GM12878 (cell line): ENCODE data around the gene ABHD17A. TPM values are rescaled to one million over a fixed set of nuclear protein-coding genes. Genes with fewer than 3 reads are reported as not detected.

Source experiments
- ATAC-seq: fragments of 200-7000 bp; cut with Tn5 transposase; 3 replicates; pipeline ENCODE4 v1.9.1; 2020; ENCODE audit warnings: mild to moderate bottlenecking, moderate library complexity
- BruUV-seq: library from RNA; stranded (reverse); fragments of 400-500 nt; replicated peaks from 2 replicates; lab custom pipeline; 2021; lab: Mats Ljungman, UMichigan
- CTCF ChIA-PET: fragments of 300-600 bp; sonication (Branson Sonifier 250); formaldehyde crosslinking; extraction: SDS; loops from one replicate; lab custom pipeline; 2021; ENCODE audit warnings: inconsistent platforms; lab: Yijun Ruan, JAX
- POLR2A ChIA-PET: fragments of 350-600 bp; formaldehyde crosslinking; extraction: SDS; loops from one replicate; lab custom pipeline; 2021; ENCODE audit warnings: inconsistent platforms; lab: Charles Lee
- RAD21 ChIA-PET: fragments of 300-600 bp; sonication (Branson Sonifier 250); formaldehyde crosslinking; loops from one replicate; lab custom pipeline; 2023; ENCODE audit warnings: antibody characterized with exemption; ENCODE audit not compliant: unreplicated experiment; lab: Charles Lee
- SMC1A ChIA-PET: fragments of 300-600 bp; sonication (Branson Sonifier 250); formaldehyde crosslinking; loops from one replicate; lab custom pipeline; 2023; ENCODE audit not compliant: unreplicated experiment, uncharacterized antibody; lab: Charles Lee
- DNase-seq: peaks from one replicate; pipeline ENCODE4 v3.0.0-alpha.2; 2011; ENCODE audit warnings: low read depth, low spot score
- FAIRE-seq: peaks from 3 replicates; lab custom pipeline; 2011; peaks lifted over from hg19 to GRCh38; lab: Jason Lieb, UNC
- H2AFZ ChIP-seq: 2 replicates; pipeline ENCODE4 v1.6.0; 2011; ENCODE audit warnings: low read depth, low read length, control low read depth; ENCODE audit not compliant: control insufficient read depth
- H3K27ac ChIP-seq: 2 replicates; pipeline ENCODE4 v1.5.1; 2011; ENCODE audit warnings: control low read depth; ENCODE audit not compliant: control insufficient read depth, insufficient read depth
- H3K27me3 ChIP-seq, 2 experiments: replicated peaks in 1 of 2; 2 replicates each; pipeline versions ENCODE4 v1.6.0 to v1.6.1; 2011; ENCODE audit warnings: low read length in 1 of 2; ENCODE audit not compliant: control insufficient read depth in 2 of 2, insufficient read depth in 2 of 2
- H3K36me3 ChIP-seq, 2 experiments: 2 replicates each; pipeline ENCODE4 v1.5.1; 2011; ENCODE audit warnings: low read length in 1 of 2; ENCODE audit not compliant: control insufficient read depth in 2 of 2, insufficient read depth in 2 of 2
- H3K4me1 ChIP-seq: 2 replicates; pipeline ENCODE4 v1.6.1; 2011; ENCODE audit warnings: mild to moderate bottlenecking, low read length, moderate library complexity, mixed read lengths; ENCODE audit not compliant: control insufficient read depth, insufficient read depth
- H3K4me2 ChIP-seq: 2 replicates; pipeline ENCODE4 v1.6.0; 2011; ENCODE audit warnings: control low read depth; ENCODE audit not compliant: control insufficient read depth, insufficient read depth
- H3K4me3 ChIP-seq: fragments of 200-600 bp; sonication (generic); 2 replicates; pipeline ENCODE4 v1.5.1; 2016
- H3K79me2 ChIP-seq: 2 replicates; pipeline ENCODE4 v1.6.0; 2011; ENCODE audit warnings: low read length; ENCODE audit not compliant: control insufficient read depth, insufficient read depth
- H3K9ac ChIP-seq: 2 replicates; pipeline ENCODE4 v1.8.0; 2011; ENCODE audit warnings: low read length, control low read depth, mixed read lengths; ENCODE audit not compliant: control insufficient read depth, insufficient read depth
- H3K9me3 ChIP-seq: replicated peaks from 3 replicates; pipeline ENCODE4 v1.5.1; 2011; ENCODE audit warnings: mild to moderate bottlenecking, low read length; ENCODE audit not compliant: control insufficient read depth, insufficient read depth
- H4K20me1 ChIP-seq: 2 replicates; pipeline ENCODE4 v1.6.0; 2011; ENCODE audit not compliant: control insufficient read depth, insufficient read depth
- FOXM1 ChIP-seq: IDR thresholded peaks from 2 replicates; pipeline ENCODE4 v1.6.1; 2012; ENCODE audit warnings: low read depth, mild to moderate bottlenecking, inconsistent platforms, low read length, moderate library complexity
- MXI1 ChIP-seq: fragments of 150-350 bp; IDR thresholded peaks from 2 replicates; pipeline ENCODE4 v1.6.1; 2011; ENCODE audit warnings: low read depth, mild to moderate bottlenecking, inconsistent platforms, low read length, improper control_type of control experiment
- NR2C2 ChIP-seq: IDR thresholded peaks from 2 replicates; pipeline ENCODE4 v1.6.1; 2011; ENCODE audit warnings: borderline replicate concordance, low read depth; ENCODE audit not compliant: control insufficient read depth, insufficient read length
- RUNX3 ChIP-seq: IDR thresholded peaks from 2 replicates; pipeline ENCODE4 v1.6.1; 2012; ENCODE audit warnings: low read length, inconsistent platforms
- SP1 ChIP-seq: IDR thresholded peaks from one replicate; pipeline ENCODE4 v1.6.1; 2011; ENCODE audit warnings: low read depth, low read length
- TAF1 ChIP-seq: IDR thresholded peaks from 2 replicates; pipeline ENCODE4 v1.6.1; 2011; ENCODE audit warnings: mild to moderate bottlenecking, low read depth, low read length, borderline replicate concordance
- YBX1 ChIP-seq: fragments of 450-650 bp; IDR thresholded peaks from 2 replicates; pipeline ENCODE4 v1.6.1; 2016; ENCODE audit warnings: antibody characterized with exemption
- ZBTB4 ChIP-seq: fragments of 450-650 bp; formaldehyde crosslinking; IDR thresholded peaks from 2 replicates; pipeline ENCODE4 v1.4.0; 2022; ENCODE audit warnings: mild to moderate bottlenecking, moderate library complexity
- ZNF384 ChIP-seq: IDR thresholded peaks from 2 replicates; pipeline ENCODE4 v1.6.1; 2012; ENCODE audit warnings: low read depth, mild to moderate bottlenecking, low read length, improper control_type of control experiment, borderline replicate concordance
- WGBS: methylation state at CpG from one replicate; pipeline ENCODE4 v1.1.6; 2016; ENCODE audit warnings: low lambda C conversion rate; ENCODE audit not compliant: insufficient replicate concordance, insufficient coverage; ENCODE audit errors: missing lambda C conversion rate; 5-methylcytosine and 5-hydroxymethylcytosine counted together
- in situ Hi-C: fragments of 300-500 bp; cut with MboI; formaldehyde crosslinking; loops from 9 replicates; pipeline ENCODE4 v1.14.3; 2018; ENCODE audit warnings: mixed read lengths
- intact Hi-C: fragments of 100-400 bp; cut with micrococcal nuclease; formaldehyde crosslinking; loops from one replicate; pipeline ENCODE4 v1.14.2; 2022; ENCODE audit not compliant: unreplicated experiment
- polyA plus RNA-seq, 11 experiments: library from polyadenylated mRNA; depleted of rRNA in 4 of 11; unstranded in 6 of 11; stranded (reverse) in 5 of 11; fragments of >200 nt; fragmentation: Nextera tagmentation in 4 of 11; fragmentation: Illumina TruSeq in 1 of 11; extraction: Ambion mirVana in 4 of 11; extraction: Trizol in 1 of 11; gene quantifications; 1 replicate in 1 of 11; 2 replicates in 10 of 11; pipeline versions ENCODE4 v1.2.1 to v1.2.3, GENCODE V29; 2011 to 2016; ENCODE audit warnings: inconsistent platforms in 2 of 11, missing spikeins in 2 of 11, low read depth in 1 of 11
- total RNA-seq, 4 experiments: library from RNA; depleted of rRNA in 3 of 4; stranded (reverse); fragments of >200 nt in 3 of 4; fragmentation: Illumina TruSeq in 1 of 4; extraction: Trizol in 1 of 4; gene quantifications; 2 replicates each; pipeline versions ENCODE4 v1.2.1 to v1.2.3, GENCODE V29; 2013 to 2021

The ABHD17A gene
- total and polyA plus RNA-seq, 10 of the 15 experiments (the other 5 are each of a cell fraction or from before 2014, with no cell fraction given) = 0.13 to 126 (median 28.8) TPM; not detected in 1

GRCh38 chr19:1924320-1924961, 39.1 kb upstream of the ABHD17A start:
- H3K27me3 ChIP-seq = no peaks in the 10 kb centered on the region
- ChIA-PET POLR2A (interaction anchor here (1.3 kb wide), 1 partner anchor 26 kb away, joined by 7 read pairs; no protein-coding TSS in a partner anchor), CTCF (interaction anchor here (1.5 kb wide), 1 partner anchor 27 kb away, joined by 4 read pairs; no protein-coding TSS in a partner anchor), RAD21 (interaction anchor here (1.0 kb wide), 1 partner anchor 27 kb away, joined by 3 read pairs; no protein-coding TSS in a partner anchor), SMC1A (no interaction called here)
- FAIRE-seq (no peak), DNase-seq (no peak), ATAC-seq (no peak)
- H3K9me3 ChIP-seq = no peaks in the 10 kb centered on the region
- intact Hi-C loops = no loop called here
- no TSS peak for BruUV-seq
- H3K27ac ChIP-seq = no peak overlapping the region
- H3K79me2 ChIP-seq = no peaks in the 10 kb centered on the region
- H3K9ac ChIP-seq = no peak overlapping the region
- no peaks in the 10 kb centered on the region for H4K20me1 ChIP-seq
- H3K36me3 ChIP-seq = peaks cover 5 to 6% of the 10 kb centered on the region in 2 experiments; a peak in 3 of 4 replicates
- 96% methylated on average over 35 of the region's 35 CpGs for WGBS
- H3K4me2 ChIP-seq = no peak overlapping the region
- H3K4me1 ChIP-seq = peaks cover 23% of the 10 kb centered on the region
- no peak overlapping the region for H3K4me3 ChIP-seq
- no peak overlapping the region for H2AFZ ChIP-seq
- in situ Hi-C loops = no loop called here
- TF ChIP-seq ZNF384 (no peak), NR2C2 (no peak), MXI1 (no peak), SP1 (no peak), FOXM1 (no peak), RUNX3 (no peak), YBX1 (no peak), ZBTB4 (no peak), TAF1 (no peak)
